ENCODE measurements around the gene UBE4B. TPM values are rescaled to one million over a fixed set of nuclear protein-coding genes. Genes with fewer than 3 reads are reported as not detected.

UBE4B gene
- total and polyA plus RNA-seq, 4 donors = 7.5 to 25.5 (median 16.6) TPM

DNA sequence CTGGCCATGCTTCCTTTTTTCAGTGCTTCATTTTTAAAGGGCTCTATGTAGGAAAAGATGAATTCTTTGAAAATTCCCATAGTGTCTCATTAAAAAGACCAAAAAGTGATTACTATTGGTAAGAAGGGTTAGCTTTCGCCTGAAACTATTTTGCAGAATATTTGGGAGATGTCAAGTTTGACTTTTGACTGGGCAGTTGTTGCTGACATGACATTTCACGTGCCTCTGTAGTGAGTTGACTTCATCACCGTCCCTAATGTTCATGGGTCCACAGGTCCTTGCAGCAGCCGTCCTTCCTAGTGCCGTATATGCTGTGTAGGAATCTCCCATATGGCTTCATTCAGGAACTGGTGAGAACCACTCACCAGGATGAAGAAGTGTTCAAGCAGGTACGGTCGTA lies 88.9 kb downstream of the UBE4B start (continued):
- TF ChIP-seq, protein P1, sequence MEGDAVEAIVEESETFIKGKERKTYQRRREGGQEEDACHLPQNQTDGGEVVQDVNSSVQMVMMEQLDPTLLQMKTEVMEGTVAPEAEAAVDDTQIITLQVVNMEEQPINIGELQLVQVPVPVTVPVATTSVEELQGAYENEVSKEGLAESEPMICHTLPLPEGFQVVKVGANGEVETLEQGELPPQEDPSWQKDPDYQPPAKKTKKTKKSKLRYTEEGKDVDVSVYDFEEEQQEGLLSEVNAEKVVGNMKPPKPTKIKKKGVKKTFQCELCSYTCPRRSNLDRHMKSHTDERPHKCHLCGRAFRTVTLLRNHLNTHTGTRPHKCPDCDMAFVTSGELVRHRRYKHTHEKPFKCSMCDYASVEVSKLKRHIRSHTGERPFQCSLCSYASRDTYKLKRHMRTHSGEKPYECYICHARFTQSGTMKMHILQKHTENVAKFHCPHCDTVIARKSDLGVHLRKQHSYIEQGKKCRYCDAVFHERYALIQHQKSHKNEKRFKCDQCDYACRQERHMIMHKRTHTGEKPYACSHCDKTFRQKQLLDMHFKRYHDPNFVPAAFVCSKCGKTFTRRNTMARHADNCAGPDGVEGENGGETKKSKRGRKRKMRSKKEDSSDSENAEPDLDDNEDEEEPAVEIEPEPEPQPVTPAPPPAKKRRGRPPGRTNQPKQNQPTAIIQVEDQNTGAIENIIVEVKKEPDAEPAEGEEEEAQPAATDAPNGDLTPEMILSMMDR (IDR thresholded peaks at IDR 0.05; ENCODE audit: low read depth, low read length, missing input control) = no peak
- no peak for TF ChIP-seq RXRA (IDR thresholded peaks at IDR 0.05)
- TF ChIP-seq GABPA (IDR thresholded peaks at IDR 0.05 in 1 of 2, conservative IDR thresholded peaks at IDR 0.05 in 1 of 2) = no peak
- no peak for TF ChIP-seq EGR1 (IDR thresholded peaks at IDR 0.05; ENCODE audit: low read depth in 2 of 2)
- TF ChIP-seq, protein P2, sequence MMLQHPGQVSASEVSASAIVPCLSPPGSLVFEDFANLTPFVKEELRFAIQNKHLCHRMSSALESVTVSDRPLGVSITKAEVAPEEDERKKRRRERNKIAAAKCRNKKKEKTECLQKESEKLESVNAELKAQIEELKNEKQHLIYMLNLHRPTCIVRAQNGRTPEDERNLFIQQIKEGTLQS (IDR thresholded peaks at IDR 0.05) = no peak
- TF ChIP-seq SP1 (IDR thresholded peaks at IDR 0.05) = no peak
- TF ChIP-seq NR2F2 (IDR thresholded peaks at IDR 0.05) = no peak
- TF ChIP-seq, protein P3, sequence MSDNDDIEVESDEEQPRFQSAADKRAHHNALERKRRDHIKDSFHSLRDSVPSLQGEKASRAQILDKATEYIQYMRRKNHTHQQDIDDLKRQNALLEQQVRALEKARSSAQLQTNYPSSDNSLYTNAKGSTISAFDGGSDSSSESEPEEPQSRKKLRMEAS (IDR thresholded peaks at IDR 0.05) = no peak

DNA sequence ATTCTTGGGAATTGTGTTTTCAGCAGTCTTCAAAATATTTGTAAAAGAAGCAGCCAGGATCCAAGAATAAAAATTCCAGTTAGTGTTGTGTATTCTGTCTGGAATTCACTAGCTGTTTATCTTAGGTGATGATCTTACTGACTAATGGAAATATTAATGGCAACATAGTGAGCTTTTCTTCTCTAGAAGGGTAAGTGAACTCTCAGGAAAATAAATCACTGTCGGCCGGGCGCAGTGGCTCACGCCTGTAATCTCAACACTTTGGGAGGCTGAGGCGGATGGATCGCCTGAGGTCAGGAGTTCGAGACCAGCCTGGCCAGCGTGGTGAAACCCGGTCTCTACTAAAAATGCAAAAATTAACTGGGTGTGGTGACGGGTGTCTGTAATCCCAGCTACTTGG lies 90.2 kb downstream of the UBE4B start:
- H3K27me3 ChIP-seq (ENCODE audit: control insufficient read depth in 4 of 4, insufficient read depth in 4 of 4, low read length in 3 of 4) = no peaks in the 10 kb centered on the region
- no peaks in the 10 kb centered on the region for H3K9me3 ChIP-seq (ENCODE audit: control insufficient read depth in 4 of 4, low read length in 3 of 4)
- TF ChIP-seq, protein P4, sequence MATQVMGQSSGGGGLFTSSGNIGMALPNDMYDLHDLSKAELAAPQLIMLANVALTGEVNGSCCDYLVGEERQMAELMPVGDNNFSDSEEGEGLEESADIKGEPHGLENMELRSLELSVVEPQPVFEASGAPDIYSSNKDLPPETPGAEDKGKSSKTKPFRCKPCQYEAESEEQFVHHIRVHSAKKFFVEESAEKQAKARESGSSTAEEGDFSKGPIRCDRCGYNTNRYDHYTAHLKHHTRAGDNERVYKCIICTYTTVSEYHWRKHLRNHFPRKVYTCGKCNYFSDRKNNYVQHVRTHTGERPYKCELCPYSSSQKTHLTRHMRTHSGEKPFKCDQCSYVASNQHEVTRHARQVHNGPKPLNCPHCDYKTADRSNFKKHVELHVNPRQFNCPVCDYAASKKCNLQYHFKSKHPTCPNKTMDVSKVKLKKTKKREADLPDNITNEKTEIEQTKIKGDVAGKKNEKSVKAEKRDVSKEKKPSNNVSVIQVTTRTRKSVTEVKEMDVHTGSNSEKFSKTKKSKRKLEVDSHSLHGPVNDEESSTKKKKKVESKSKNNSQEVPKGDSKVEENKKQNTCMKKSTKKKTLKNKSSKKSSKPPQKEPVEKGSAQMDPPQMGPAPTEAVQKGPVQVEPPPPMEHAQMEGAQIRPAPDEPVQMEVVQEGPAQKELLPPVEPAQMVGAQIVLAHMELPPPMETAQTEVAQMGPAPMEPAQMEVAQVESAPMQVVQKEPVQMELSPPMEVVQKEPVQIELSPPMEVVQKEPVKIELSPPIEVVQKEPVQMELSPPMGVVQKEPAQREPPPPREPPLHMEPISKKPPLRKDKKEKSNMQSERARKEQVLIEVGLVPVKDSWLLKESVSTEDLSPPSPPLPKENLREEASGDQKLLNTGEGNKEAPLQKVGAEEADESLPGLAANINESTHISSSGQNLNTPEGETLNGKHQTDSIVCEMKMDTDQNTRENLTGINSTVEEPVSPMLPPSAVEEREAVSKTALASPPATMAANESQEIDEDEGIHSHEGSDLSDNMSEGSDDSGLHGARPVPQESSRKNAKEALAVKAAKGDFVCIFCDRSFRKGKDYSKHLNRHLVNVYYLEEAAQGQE (IDR thresholded peaks at IDR 0.05) = no peak
- TF ChIP-seq, protein P3 (IDR thresholded peaks at IDR 0.05) = no peak
- TF ChIP-seq JUND (IDR thresholded peaks at IDR 0.05) (no peak), HNF4A (conservative IDR thresholded peaks at IDR 0.05) (no peak), EGR1 (IDR thresholded peaks at IDR 0.05; ENCODE audit: low read depth in 2 of 2) (no peak), FOXA2 (IDR thresholded peaks at IDR 0.05) (no peak), RAD21 (IDR thresholded peaks at IDR 0.05) (no peak), RXRA (IDR thresholded peaks at IDR 0.05) (no peak), NR2F2 (IDR thresholded peaks at IDR 0.05) (no peak)
- TF ChIP-seq, protein P2 (IDR thresholded peaks at IDR 0.05) = no peak
- TF ChIP-seq, protein P5, sequence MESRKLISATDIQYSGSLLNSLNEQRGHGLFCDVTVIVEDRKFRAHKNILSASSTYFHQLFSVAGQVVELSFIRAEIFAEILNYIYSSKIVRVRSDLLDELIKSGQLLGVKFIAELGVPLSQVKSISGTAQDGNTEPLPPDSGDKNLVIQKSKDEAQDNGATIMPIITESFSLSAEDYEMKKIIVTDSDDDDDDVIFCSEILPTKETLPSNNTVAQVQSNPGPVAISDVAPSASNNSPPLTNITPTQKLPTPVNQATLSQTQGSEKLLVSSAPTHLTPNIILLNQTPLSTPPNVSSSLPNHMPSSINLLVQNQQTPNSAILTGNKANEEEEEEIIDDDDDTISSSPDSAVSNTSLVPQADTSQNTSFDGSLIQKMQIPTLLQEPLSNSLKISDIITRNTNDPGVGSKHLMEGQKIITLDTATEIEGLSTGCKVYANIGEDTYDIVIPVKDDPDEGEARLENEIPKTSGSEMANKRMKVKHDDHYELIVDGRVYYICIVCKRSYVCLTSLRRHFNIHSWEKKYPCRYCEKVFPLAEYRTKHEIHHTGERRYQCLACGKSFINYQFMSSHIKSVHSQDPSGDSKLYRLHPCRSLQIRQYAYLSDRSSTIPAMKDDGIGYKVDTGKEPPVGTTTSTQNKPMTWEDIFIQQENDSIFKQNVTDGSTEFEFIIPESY (IDR thresholded peaks at IDR 0.05) = no peak
- H3K27ac ChIP-seq (ENCODE audit: low read depth in 1 of 2, low read length in 2 of 2) = no peak overlapping the region
- 94% methylated on average over 10 of the region's 10 CpGs for WGBS
- DNase-seq (ENCODE audit: low spot score) = no peak
- H3K36me3 ChIP-seq (ENCODE audit: control insufficient read depth in 4 of 4, insufficient read depth in 3 of 4, low read depth in 1 of 4, low read length in 3 of 4) = peaks cover 11 to 26% (median 20%) of the 10 kb centered on the region in 4 donors
- no peak overlapping the region for H3K4me3 ChIP-seq (ENCODE audit: low read depth in 1 of 3, low read length in 3 of 3)
- no peak overlapping the region for H3K9ac ChIP-seq (ENCODE audit: low read depth in 1 of 2, low read length in 2 of 2)
- H3K4me1 ChIP-seq (ENCODE audit: control insufficient read depth in 4 of 4, insufficient read depth in 4 of 4, low read length in 3 of 4) = no peaks in the 10 kb centered on the region
